Nucleus accumbens (tissue), 56 donors: ENCODE results near the gene SPACA4.
"Not testable (repeated sequence)": the region's sequence is repeated elsewhere in the genome, so short reads cannot be mapped to it uniquely, and the experiment has no call there.

Experiments used
- DNase-seq, 56 donors: peaks; one replicate each; lab custom pipeline; 2025; lab: John Stamatoyannopoulos, UW

The SPACA4 gene

DNA sequence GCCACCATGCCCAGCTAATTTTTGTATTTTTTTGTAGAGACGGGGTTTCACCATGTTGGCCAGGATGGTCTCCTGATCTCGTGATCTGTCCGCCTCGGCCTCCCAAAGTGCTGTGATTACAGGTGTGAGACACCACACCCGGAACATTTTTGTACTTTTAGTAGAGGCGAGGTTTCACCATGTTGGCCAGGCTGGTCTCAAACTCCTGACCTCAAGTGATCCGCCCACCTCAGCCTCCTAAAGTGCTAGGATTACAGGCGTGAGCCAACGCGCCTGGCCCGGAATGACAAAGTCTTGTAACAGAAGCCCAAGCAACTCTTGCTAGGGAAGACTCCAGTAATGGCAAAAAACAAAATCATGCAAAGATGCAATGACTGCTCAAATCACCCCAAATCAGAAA is 25.7 kb downstream of the SPACA4 start:
- DNase-seq = not testable (repeated sequence)

DNA sequence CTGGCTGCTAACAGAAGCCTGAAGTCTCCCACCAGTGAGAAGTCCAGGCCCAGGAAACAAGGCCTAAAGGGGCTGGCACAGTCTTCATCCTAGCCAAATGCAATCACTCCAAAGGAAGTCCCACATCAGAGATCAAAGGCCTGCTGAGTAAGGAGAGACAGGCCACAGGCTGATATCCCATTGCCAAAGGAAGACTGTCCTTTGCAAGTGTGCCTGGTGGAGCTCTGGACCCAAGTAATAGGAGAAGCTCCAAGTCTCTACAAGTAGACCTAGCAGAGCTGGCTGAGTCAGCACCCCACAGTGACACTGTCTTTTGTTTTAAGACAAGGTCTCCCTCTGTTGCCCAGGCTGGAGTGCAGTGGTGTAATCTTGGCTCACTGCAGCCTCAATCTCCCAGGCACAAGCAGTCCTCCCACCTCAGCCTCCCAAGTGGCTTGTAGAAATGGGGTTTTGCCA is 26.2 kb downstream of the SPACA4 start:
- no peak for DNase-seq

- DNase-seq = no peak
Measured at GRCh38 chr19:48633148-48634035, 26.9 kb downstream of the SPACA4 start.

DNA sequence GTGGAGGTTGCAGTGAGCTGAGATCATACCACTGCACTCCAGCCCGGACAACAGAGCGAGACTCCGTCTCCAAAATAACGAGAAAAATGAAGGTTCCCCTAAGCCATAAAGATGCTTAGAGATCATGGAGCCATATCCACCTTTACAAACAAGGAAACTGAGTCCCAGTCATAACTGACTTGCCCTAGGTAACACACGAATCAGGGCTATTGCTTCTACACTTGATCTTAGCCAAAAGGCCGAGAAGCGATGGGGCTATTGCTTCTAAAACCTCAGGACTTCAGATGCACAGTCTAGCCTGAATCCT is 27.4 kb downstream of the SPACA4 start:
- no peak for DNase-seq

DNA sequence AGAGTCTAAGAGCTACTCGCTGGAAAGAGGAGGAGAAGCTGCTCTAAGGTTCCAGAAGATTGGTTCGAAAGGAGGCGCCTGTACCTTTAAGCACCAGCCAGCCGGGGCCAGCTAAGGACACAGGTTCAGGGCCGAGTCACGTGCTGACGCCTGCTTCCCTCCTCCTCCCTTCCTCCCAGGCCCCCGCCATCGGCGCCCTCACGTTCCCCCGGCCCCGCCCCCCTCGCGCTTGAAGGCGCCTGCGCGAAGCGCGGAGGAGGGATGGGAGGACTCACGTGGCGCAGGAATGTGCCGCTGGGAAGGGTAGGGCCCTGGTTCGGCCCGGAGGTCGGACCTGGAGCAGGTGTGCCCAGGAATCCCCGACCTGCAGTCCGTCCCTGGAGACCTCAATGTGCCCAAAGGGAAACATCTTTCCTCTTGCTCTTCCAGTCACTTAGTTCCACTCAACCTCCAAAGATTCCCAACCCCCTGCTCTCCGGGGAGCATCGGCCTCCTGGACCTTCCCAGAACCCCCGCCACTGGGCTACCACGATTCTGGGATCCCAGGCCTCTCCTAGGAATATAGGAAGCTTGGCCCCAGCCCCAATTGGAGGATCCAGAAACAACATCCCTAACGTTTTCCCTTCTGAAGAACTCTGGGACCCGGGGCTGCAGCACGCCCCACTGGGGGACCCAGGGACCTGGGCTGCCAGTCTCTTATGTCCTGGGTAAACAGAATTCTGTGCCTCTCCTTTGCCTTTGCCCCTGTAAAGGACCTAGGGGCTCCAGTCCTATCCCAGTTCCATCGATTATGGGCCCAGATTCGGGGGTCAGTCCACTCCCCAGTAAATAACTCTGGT is 28.1 kb downstream of the SPACA4 start:
- peak; percentile 54 to 97 (median 89) for DNase-seq

DNA sequence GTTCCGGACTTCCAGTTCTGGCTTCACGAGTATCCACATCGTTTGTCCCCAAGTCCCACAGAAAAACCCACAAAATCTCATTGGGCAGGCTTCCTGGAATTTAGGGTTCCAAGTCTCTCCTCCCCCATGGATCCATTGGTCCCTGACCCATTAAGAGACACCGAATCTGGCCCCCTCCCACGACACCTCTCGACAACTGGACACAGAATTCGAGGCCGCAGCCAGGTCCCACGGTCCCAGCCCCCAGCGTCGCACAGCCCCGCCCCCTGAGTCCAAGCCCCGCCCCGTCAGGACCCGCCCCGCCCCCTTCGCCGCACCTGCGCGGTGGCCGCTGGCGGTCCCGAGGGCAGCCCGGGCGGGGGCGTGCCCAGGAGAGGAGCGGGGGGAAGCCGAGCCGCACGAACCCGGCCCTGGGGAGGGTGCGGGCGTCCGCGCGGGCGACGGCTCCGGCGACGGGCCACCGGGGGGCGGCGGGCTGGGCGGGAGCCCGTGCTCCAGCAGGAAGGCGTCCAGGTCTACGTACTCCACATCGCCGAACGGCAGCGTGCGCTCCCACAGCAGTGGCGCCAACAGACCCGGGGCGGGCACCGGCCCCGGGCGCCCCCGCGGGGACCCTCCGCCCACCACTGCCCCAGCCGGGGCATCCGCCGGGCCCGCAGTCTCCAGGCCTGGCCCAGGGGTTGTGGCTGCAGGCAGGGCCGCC is 28.9 kb downstream of the SPACA4 start:
- DNase-seq = peak in 47 of 56 donors; percentile 9 to 81 (median 49)

DNA sequence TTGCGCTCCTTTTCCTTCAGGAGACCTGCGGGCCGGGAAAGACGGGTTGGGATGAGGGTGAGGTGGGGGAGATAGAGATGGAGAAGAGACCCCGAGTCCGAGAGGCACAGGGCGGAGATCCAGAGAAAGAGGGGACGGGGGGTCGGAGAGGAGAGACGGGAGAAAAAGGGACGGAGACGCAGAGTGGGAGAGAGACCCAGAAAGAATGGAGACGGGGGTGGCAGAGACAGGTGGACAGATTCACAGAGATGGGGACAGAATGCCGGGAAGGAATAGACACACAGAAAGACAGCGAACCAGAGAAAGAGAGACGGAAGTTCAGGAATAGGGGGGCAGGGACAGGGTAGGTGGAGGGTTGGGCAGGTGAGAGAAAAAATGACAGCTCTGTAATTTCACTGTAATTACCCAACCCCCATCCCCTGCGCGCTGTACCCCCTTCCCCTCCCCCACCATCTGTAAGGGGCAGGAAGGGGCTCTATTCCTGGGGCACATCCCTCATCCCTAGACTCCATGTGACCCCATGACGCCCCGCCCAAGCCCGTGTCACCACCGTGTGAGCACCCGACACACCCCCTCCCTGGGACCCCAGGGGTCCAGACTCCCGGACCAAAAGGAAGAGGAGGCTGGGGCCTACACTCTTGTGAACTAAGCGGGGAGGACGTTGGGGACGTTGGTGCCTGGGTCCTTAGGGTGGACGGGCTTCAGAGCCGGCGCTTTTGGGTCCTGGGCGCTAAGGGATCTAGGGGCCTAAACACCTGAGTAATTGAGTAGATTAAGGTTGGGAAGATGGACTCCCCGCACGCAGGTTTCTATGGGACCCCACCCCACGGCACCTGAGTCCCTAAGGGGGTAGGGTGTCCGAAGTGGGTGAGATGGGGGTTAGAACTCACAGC is 29.7 kb downstream of the SPACA4 start:
- DNase-seq = peak in 37 of 56 donors; percentile 17 to 70 (median 47)

DNA sequence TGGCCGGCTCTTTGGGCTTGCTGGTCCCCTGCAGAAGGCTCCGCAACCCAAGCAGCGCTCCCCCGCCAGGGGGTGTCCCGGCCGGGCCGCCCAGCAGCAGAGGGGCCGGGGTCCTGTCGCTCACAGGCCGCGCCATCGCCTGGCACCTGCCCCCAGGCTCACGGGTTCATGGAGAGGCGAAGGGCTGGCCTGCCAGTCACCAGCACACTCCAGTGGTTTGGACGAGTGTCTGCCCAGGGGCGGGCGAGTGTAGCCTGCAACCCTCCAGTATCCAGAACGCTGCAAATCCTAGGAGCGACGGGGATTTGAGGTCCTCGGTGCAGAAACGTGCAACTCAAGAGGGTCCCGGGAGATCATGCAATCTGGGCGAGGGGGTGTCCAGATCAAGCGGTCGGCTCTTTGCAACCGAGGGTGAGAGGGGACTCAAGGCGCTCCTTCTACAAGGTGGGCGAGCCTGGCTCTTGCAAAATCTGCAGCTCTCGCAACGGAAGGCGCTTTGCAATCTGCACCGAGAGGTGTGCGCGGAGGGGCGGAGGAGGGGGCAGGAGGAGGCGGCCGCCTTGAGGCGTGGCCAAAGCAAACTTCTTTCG is 30.4 kb downstream of the SPACA4 start, which contains the start of gene DBP:
TSS of gene DBP (minus strand) at position 521 of the 590 bp plus-strand sequence. CDS start at position 136, 385 bp downstream.
- DNase-seq = peak in 21 of 56 donors; percentile 45 to 80 (median 67)

DNA sequence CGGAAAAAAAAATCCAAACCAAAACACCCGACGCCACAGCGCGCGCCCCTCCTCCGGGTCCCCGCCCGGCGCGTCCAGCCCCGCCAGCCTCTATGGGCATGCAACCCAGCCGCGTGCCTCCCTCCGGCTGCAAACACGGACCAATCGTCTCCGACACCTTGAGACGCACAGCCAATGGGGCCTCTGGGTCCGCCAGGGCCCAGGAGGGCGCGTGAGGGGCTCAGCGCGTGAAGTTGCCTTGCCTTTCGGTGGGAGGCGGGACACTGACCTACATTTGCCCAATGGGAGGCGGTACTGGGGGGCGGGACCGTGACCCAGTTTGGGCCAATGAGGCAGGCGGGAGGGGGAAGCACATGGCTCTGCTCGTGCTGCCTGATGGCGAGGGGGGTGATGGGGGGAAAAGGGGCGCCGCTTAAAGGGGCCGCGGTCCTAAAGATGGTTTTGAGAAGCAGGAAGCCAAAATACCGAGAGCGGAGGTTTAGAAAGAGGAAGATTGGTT is 31.0 kb downstream of the SPACA4 start:
- peak; percentile 91 to 100 (median 99) for DNase-seq

DNA sequence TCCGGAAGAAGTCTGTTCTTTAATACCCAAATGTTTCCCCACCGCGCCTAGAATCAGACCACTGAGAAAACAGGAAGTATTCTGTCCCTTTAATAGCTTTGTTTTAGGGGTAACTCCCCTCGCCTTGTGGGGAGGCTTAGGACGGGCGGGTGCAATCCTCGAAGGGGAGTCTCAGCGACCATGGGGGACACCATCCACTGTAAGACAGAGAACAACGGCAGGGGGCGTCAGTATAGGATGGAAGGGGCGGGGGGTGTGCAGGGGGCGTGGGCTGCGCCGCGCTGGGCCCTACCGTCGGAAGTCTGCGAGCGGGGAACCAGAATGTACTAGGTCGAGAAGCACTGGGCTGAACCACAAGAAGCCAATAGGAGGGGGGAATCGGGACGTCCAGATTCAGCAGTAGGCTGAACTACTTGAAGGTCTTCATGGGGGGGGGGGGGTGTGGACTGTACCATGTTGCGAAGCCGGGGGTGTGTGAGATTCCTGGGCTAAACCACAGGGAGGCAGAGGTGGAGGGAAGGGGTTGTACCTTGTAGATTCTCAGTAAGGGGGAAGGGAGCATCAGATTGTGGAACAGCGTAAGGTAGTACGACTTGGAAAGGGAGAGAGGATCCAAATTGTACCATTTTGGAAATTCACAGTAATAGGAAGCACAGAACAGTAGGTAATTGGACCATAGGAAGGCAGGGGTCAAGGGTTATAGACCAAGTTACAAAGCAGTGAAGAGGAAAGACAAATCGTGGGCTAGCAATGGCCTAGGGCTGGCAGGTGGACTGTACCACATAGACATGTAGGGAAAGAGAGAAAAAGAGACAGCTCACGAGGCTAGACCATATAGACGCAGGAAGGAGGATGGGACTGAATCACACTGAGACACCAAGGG is 31.6 kb downstream of the SPACA4 start:
- DNase-seq = peak; percentile 46 to 96 (median 85)

DNA sequence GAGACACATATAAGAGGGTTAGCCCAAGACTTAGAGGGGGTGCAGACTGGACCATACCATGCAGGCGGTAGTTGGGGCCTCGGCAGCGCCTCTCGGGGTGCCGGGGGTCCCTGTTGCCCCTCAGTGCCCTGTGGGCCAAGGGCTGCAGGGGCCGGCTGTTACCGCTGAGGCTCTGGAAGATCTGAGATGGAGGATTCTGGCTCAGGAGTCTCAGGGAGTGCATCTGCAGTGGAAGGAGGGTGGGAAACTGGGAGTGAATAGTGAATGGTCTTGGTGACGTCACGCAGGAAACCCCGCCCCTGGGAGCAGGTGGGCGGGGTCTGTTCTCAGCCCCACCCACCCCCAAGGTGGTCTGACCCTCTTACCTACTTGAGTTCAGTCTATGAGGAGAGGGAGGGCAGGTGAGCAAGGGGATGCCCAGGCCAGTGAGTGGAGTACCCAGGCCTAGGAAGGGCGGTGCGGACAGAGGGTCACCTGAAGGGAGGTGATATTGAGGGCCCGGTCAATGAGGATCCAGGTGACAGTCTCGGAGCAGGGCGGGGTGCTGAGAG is 32.4 kb downstream of the SPACA4 start:
- DNase-seq = peak in 4 of 56 donors; percentile 20 to 39 (median 32)

DNA sequence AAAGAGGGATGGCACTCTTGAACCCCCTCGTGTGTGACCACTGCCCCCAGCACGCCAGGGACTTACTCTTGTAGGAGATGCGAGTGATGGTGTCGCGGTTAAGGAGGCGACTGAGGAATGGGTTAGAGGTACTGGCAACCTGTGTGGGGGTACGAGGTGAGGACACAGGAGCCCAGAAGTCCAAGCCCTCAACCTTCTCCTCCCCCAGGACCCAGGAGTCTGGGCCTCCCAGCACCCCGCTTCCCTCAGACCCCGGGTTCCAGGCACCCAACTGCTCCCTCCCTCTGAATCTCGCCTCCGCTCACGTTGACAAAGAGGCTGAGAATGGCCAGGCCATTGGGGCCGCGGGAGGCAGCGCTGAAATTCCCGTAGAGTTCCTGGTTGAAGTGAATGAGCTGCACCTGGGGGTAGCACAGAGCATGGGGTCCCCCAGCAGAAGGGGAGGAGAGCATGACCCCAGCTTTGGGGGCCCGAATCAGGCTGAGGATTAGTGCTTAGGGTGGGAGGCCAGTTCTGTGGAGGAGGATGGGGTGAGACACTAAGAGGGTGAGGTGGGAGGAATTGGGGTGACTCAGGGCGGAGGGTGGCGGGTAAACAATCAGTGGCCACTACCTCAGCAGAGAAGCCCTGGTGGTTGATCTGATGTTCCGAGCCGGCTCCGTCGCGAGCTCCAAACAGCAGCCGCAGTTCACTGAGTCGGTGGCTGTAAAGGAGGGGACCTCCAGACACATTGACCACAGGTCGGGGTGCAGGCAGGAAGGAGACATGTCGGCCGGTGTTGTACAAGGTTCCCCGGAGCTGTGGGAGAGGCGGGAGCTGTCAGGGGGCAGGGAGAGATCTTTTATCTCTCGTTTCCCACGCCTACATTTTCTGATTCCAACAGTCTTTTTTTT is 33.2 kb downstream of the SPACA4 start:
- no peak for DNase-seq

GRCh38 chr19:48641850-48642249 is 35.3 kb downstream of the SPACA4 start:
- no peak for DNase-seq

DNA sequence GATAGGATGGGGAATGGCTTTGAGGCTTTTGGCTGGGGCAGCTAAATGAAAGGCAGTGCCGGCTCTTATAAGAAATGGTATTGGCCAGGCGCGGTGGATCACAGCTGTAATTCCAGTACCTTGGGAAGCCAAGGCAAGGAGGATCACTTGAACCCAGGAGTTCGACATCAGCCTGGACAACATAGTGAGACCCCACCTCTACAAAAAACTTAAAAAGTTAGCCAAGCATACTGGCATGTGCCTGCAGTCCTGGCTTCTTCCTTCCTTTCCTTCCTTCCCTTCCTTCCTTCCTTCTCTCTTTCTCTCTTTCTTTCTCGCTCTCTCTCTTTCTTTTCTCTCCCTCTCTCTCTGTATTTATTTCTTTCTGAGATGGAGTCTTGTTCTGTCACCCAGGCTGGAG is 36.3 kb downstream of the SPACA4 start:
- no peak for DNase-seq

DNA sequence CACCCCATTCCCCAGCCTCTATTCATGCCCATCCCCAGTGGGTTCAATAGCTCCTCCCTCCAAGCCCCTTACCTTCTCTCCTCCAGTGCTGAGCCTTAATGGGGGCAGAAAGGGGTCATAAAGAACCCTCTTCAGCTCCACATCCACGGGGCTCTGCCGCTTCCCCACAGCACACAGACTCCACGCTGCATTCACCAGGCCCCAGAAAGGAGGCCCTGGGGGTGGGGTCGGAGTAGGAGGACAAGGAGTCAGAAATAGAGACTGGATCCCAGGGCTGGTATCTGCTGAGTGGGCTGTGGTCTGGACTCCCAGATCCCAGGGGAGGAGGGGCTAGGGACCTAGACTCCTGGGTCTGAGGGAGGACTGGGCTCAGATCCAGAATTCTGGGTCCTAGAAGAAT is 37.8 kb downstream of the SPACA4 start:
- peak in 3 of 56 donors; percentile 22 to 52 (median 43) for DNase-seq

GRCh38 chr19:48644839-48645619 is 38.5 kb downstream of the SPACA4 start:
- peak in 55 of 56 donors; percentile 26 to 90 (median 72) for DNase-seq
